ENCODE data around the gene SSR2. TPM values are rescaled to one million over a fixed set of nuclear protein-coding genes. Genes with fewer than 3 reads are reported as not detected.

Gene SSR2
- total RNA-seq, 1 donor from 2014 or later = 299 TPM

- H3K36me3 Mint-ChIP-seq (ENCODE audit: insufficient read depth) = peaks cover 8% of the 10 kb centered on the region
- H3K27ac Mint-ChIP-seq = peak overlapping the region; percentile 45
- H3K4me3 Mint-ChIP-seq (ENCODE audit: low read depth) = no peak overlapping the region
- no peaks in the 10 kb centered on the region for H3K9me3 Mint-ChIP-seq (ENCODE audit: low read depth)
- TF ChIP-seq CTCF (IDR thresholded peaks at IDR 0.05; ENCODE audit: unreplicated experiment) = no peak
- peaks cover 5% of the 10 kb centered on the region for H3K27me3 Mint-ChIP-seq
- peaks cover 13% of the 10 kb centered on the region for H3K4me1 Mint-ChIP-seq (ENCODE audit: low read depth)
- DNase-seq (ENCODE audit: low spot score, unreplicated experiment) = no peak
Observed at GRCh38 chr1:156021954-156022353, 1.2 kb upstream of the SSR2 start.

- H3K4me1 Mint-ChIP-seq (ENCODE audit: low read depth) = peaks cover 13% of the 10 kb centered on the region
- no peak for TF ChIP-seq CTCF (IDR thresholded peaks at IDR 0.05; ENCODE audit: unreplicated experiment)
- peaks cover 5% of the 10 kb centered on the region for H3K27me3 Mint-ChIP-seq
- peak overlapping the region; percentile 86 for H3K4me3 Mint-ChIP-seq (ENCODE audit: low read depth)
- peak overlapping the region; percentile 94 for H3K27ac Mint-ChIP-seq
- no peaks in the 10 kb centered on the region for H3K9me3 Mint-ChIP-seq (ENCODE audit: low read depth)
- peaks cover 11% of the 10 kb centered on the region for H3K36me3 Mint-ChIP-seq (ENCODE audit: insufficient read depth)
- DNase-seq (ENCODE audit: low spot score, unreplicated experiment) = no peak
Observed at GRCh38 chr1:156021093-156021428, 310 bp upstream of the SSR2 start.

- H3K4me1 Mint-ChIP-seq (ENCODE audit: low read depth) = peaks cover 12% of the 10 kb centered on the region
- H3K4me3 Mint-ChIP-seq (ENCODE audit: low read depth) = peak overlapping the region; percentile 86
- TF ChIP-seq CTCF (IDR thresholded peaks at IDR 0.05; ENCODE audit: unreplicated experiment) = no peak
- no peak for DNase-seq (ENCODE audit: low spot score, unreplicated experiment)
- H3K9me3 Mint-ChIP-seq (ENCODE audit: low read depth) = no peaks in the 10 kb centered on the region
- H3K36me3 Mint-ChIP-seq (ENCODE audit: insufficient read depth) = peaks cover 12% of the 10 kb centered on the region
- peak overlapping the region; percentile 94 for H3K27ac Mint-ChIP-seq
- peaks cover 5% of the 10 kb centered on the region for H3K27me3 Mint-ChIP-seq
Observed at GRCh38 chr1:156019946-156020292, 832 bp downstream of the SSR2 start.

GRCh38 chr1:156014829-156015228 is 5.9 kb downstream of the SSR2 start:
- H3K27me3 Mint-ChIP-seq = no peaks in the 10 kb centered on the region
- DNase-seq (ENCODE audit: low spot score, unreplicated experiment) = no peak
- H3K36me3 Mint-ChIP-seq (ENCODE audit: insufficient read depth) = peaks cover 35% of the 10 kb centered on the region
- no peaks in the 10 kb centered on the region for H3K9me3 Mint-ChIP-seq (ENCODE audit: low read depth)
- H3K27ac Mint-ChIP-seq = no peak overlapping the region
- no peak overlapping the region for H3K4me3 Mint-ChIP-seq (ENCODE audit: low read depth)
- peaks cover 6% of the 10 kb centered on the region for H3K4me1 Mint-ChIP-seq (ENCODE audit: low read depth)
- TF ChIP-seq CTCF (IDR thresholded peaks at IDR 0.05; ENCODE audit: unreplicated experiment) = no peak

- Mint-ChIP-seq H3K4me3 (ENCODE audit: low read depth) (no peak overlapping the region), H3K4me1 (ENCODE audit: low read depth) (peaks cover 12% of the 10 kb centered on the region), H3K9me3 (ENCODE audit: low read depth) (no peaks in the 10 kb centered on the region), H3K36me3 (ENCODE audit: insufficient read depth) (peaks cover 39% of the 10 kb centered on the region), H3K27me3 (no peaks in the 10 kb centered on the region), H3K27ac (no peak overlapping the region)
- DNase-seq (ENCODE audit: low spot score, unreplicated experiment) = no peak
- TF ChIP-seq CTCF (IDR thresholded peaks at IDR 0.05; ENCODE audit: unreplicated experiment) = no peak
Observed at GRCh38 chr1:156012051-156012817, 8.5 kb downstream of the SSR2 start.
